Fibroblast of villous mesenchyme (primary cell): ENCODE results near the gene CEP44. TPM values are rescaled to one million over a fixed set of nuclear protein-coding genes. Genes with fewer than 3 reads are reported as not detected.

Experiments
- DNase-seq: peaks from one replicate; pipeline ENCODE4 v3.0.0-alpha.2; 2010; ENCODE audit warnings: low read depth
- H3K4me3 ChIP-seq: 2 replicates; pipeline ENCODE4 v1.5.1; 2011; ENCODE audit warnings: low read depth, mild to moderate bottlenecking, low read length
- total RNA-seq: library from RNA; depleted of rRNA; stranded (reverse); fragments of >200 nt; gene quantifications from 2 replicates; pipeline ENCODE4 v1.2.3, GENCODE V29; 2012
- TF ChIP-seq, protein P1 (sequence below): IDR thresholded peaks from 2 replicates; pipeline ENCODE4 v1.5.1; 2012; ENCODE audit warnings: low read depth, mild to moderate bottlenecking, low read length; ENCODE audit not compliant: insufficient read depth

The CEP44 gene, protein sequence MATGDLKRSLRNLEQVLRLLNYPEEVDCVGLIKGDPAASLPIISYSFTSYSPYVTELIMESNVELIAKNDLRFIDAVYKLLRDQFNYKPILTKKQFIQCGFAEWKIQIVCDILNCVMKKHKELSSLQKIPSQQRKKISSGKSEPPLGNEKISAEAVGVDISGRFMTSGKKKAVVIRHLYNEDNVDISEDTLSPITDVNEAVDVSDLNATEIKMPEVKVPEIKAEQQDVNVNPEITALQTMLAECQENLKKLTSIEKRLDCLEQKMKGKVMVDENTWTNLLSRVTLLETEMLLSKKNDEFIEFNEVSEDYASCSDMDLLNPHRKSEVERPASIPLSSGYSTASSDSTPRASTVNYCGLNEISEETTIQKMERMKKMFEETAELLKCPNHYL
- total RNA-seq: 10.0 and 16.0 TPM in 2 replicates

DNA sequence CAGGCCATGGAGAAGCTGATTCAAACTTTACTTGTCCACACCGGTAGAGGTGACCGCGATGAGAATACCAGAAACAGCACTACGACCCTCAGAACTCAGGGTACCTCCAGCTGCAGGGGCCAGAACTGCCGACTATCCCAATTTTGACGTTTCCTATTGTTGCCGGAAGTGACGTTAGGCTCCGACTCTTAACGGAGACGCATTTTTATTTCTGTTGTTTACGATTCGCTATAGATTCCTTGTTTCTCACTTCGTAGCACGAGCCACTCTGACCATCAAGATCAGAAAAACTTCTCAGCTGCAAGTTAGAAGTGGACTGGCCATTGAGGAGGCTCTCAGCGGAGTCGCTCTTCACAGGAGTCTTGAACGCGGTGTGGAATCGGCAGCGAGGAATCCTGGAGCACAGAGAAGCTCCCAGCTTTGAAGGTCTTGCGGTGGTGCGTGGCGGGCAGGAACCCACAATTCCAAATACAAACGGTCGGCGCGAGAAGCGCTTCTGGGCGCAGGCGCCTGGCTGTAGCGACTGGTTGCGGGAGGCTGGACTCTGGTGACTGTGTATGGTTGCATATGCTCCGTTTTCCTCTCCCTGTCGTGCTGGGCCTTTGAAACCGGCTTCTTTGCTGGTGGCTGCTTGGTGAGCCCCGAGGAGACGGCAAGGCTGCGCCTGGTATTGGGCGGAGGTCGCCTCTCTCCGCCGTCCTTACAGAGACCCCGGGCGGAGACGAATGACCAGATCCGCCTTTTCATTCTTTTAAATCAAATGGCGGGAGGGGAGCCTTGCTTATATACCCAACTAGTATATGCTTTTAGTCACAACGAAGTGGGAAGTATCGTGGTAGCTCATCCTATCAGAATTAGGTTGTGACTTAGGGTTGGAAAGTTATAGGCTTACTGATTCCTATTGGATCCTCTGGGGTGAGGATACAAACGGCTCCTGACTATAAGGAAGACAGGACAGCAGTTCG, at the start of gene CEP44, which contains the start of gene FBXO8:
TSS of gene CEP44 (plus strand) at position 405 of the 965 bp plus-strand sequence. CDS start 15,211 bp downstream, outside the sequence.
TSS of gene FBXO8 (minus strand) at position 161 of the 965 bp plus-strand sequence. CDS start 20,575 bp downstream, outside the sequence.
- H3K4me3 ChIP-seq: peak within 1 kb of the TSS; percentile 99
- peak; percentile 84 for DNase-seq
- TF ChIP-seq, protein P1, sequence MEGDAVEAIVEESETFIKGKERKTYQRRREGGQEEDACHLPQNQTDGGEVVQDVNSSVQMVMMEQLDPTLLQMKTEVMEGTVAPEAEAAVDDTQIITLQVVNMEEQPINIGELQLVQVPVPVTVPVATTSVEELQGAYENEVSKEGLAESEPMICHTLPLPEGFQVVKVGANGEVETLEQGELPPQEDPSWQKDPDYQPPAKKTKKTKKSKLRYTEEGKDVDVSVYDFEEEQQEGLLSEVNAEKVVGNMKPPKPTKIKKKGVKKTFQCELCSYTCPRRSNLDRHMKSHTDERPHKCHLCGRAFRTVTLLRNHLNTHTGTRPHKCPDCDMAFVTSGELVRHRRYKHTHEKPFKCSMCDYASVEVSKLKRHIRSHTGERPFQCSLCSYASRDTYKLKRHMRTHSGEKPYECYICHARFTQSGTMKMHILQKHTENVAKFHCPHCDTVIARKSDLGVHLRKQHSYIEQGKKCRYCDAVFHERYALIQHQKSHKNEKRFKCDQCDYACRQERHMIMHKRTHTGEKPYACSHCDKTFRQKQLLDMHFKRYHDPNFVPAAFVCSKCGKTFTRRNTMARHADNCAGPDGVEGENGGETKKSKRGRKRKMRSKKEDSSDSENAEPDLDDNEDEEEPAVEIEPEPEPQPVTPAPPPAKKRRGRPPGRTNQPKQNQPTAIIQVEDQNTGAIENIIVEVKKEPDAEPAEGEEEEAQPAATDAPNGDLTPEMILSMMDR: no peak

DNA sequence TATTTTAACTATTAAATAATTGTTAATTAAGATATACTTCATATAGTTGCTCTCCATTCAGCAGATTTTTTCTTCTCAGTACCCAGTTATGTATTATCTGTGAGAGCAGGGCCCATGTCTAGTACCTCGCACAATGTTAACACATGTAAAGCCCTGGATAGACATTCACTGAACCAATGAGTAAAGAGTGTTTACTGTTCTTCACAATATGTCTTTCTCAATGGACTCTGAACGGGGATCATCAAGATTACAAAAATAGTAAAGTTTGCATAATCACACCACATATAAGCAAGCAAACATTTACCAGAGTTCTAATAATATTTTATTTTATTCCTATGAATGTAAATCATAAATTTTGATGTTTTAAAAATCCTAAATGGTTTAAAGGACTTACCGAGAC, 47.4 kb upstream of the CEP44 start:
- no peak for DNase-seq
- TF ChIP-seq, protein P1: no peak

DNA sequence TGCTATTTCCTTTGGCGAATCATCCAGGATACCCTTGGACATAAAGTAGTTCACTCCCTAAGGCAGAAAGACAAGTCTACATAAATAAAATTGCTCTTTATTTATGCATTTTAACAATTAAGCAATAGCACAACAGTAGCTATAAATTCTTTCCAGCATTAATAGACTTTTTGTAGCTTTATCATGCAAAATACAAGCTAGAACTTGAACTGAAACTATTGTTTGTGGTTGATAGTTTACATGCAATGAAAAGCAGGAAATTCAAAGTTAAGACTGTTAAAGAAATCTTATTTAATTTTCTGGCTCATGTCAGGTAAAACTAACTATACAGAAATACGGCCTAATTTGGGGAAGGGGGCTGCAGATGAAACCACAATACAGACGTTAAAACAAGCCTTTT, 42.5 kb upstream of the CEP44 start:
- TF ChIP-seq, protein P1: no peak
- DNase-seq: no peak

More for the DNA sequence above, 47.4 kb upstream of the CEP44 start:
- H3K4me3 ChIP-seq: no peak overlapping the region

DNA sequence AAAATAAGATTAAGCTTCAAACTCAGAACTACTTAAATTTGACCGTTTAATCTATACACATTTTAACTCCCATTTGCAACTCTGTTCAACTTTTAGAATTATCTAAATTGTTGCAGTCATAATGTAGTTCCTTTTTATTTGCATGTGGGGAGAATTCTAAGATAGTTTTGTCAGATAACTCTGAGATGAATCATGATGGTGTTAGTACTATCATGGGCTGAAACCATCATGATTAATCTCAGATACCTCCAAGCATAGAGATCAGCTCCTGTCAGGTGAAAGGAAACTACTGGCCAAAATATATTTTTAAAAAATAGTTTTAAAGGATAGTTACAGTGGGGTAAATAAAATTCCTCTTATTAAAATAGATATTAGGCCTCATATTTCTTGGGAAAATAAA, 39.3 kb upstream of the CEP44 start:
- H3K4me3 ChIP-seq: no peak overlapping the region
- DNase-seq: no peak
- TF ChIP-seq, protein P1: no peak

More for the DNA sequence above, 42.5 kb upstream of the CEP44 start:
- H3K4me3 ChIP-seq: no peak overlapping the region

DNA sequence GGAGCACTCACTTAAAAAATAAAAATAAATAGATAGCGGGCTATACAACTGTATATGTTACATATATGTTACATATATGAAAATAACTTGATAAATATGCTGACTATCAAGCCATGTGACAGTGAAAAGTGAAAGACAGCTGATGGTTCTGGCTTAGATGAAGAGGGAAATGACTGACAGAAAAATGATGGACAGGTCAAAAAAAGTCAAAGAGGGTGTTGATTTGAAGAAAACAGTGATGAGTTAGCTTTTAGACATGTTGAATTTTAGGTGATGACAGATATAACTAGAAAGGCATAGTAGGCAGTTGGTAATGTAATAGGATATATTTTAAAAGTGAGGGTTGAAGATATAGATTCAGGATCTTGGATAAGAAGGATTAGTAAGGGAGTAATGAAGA, 38.0 kb upstream of the CEP44 start:
- DNase-seq: no peak
- TF ChIP-seq, protein P1: no peak
- no peak overlapping the region for H3K4me3 ChIP-seq

DNA sequence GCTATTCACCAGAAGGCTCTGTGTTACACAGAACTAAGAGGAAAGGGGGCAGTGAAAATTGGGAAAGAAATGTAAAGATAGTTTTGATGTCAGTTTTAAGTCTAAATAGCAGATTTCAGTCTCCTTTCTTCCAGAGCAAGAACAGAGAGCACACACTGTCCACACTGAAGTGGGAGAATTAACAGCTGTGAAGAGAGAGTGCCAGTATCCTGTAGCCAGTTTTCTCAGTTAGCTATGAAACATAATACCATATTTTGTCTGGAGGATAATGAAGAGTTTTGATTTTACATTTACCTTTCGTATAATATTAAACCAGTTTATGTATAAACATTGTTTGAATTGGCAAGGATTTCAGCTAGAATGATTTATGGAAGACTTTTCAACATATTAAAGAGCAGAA, 35.3 kb upstream of the CEP44 start:
- TF ChIP-seq, protein P1: no peak
- H3K4me3 ChIP-seq: no peak overlapping the region
- DNase-seq: no peak
